HepG2 (cell line): ENCODE results near the gene CD58. TPM values are rescaled to one million over a fixed set of nuclear protein-coding genes. Genes with fewer than 3 reads are reported as not detected.
A peak's percentile ranks its signal among the peaks of the same experiment; 100 is the strongest.

Experiments used
- CBFB ChIP-seq: sonication (generic); formaldehyde crosslinking; IDR thresholded peaks from 2 replicates; pipeline ENCODE4 v1.4.0; 2020; ENCODE audit warnings: missing genetic modification reagents
- CC2D1A ChIP-seq: sonication (generic); formaldehyde crosslinking; IDR thresholded peaks from 2 replicates; pipeline ENCODE4 v1.8.1; 2023; ENCODE audit warnings: mild to moderate bottlenecking, missing genetic modification reagents
- CHCHD3 ChIP-seq: sonication (generic); formaldehyde crosslinking; IDR thresholded peaks from 2 replicates; pipeline ENCODE4 v1.8.0; 2022; ENCODE audit warnings: mild to moderate bottlenecking, missing genetic modification reagents, moderate library complexity
- CREB1 ChIP-seq, 2 experiments: fragments of 450-650 bp in 1 of 2; IDR thresholded peaks; 2 replicates each; pipeline ENCODE4 v1.6.1; 2016 to 2017; ENCODE audit warnings: control low read depth in 1 of 2, mild to moderate bottlenecking in 1 of 2, missing compliant biosample characterization in 1 of 2, missing genetic modification characterization in 1 of 2
- CSRNP1 ChIP-seq: sonication (generic); formaldehyde crosslinking; IDR thresholded peaks from 2 replicates; pipeline ENCODE4 v1.8.1; 2023; ENCODE audit warnings: mild to moderate bottlenecking, missing genetic modification reagents
- ESRRA ChIP-seq: sonication (generic); formaldehyde crosslinking; IDR thresholded peaks from 2 replicates; pipeline ENCODE4 v1.5.1; 2020; ENCODE audit warnings: mild to moderate bottlenecking, low read depth, missing genetic modification reagents
- GATAD1 ChIP-seq: IDR thresholded peaks from 2 replicates; pipeline ENCODE4 v1.6.1; 2016; ENCODE audit warnings: missing genetic modification reagents, missing compliant biosample characterization
- HHEX ChIP-seq: IDR thresholded peaks from 2 replicates; pipeline ENCODE4 v1.6.1; 2016; ENCODE audit warnings: control low read depth
- HMG20B ChIP-seq: conservative IDR thresholded peaks from 2 replicates; pipeline ENCODE4 v1.6.1; 2016; ENCODE audit warnings: missing genetic modification reagents, missing compliant biosample characterization
- HOMEZ ChIP-seq: IDR thresholded peaks from 2 replicates; pipeline ENCODE4 v1.6.1; 2016; ENCODE audit warnings: low read depth
- HOXA7 ChIP-seq: sonication (generic); formaldehyde crosslinking; IDR thresholded peaks from 2 replicates; pipeline ENCODE4 v1.8.1; 2022; ENCODE audit warnings: mild to moderate bottlenecking, missing genetic modification reagents, moderate library complexity
- NFE2L1 ChIP-seq: sonication (generic); formaldehyde crosslinking; IDR thresholded peaks from 2 replicates; pipeline ENCODE4 v1.4.0; 2020; ENCODE audit warnings: missing genetic modification reagents, mild to moderate bottlenecking, borderline replicate concordance
- RFX3 ChIP-seq: IDR thresholded peaks from 2 replicates; pipeline ENCODE4 v1.6.1; 2016; ENCODE audit warnings: missing biosample characterization, missing genetic modification reagents
- RFXANK ChIP-seq: IDR thresholded peaks from 2 replicates; pipeline ENCODE4 v1.6.1; 2016
- ZNF20 ChIP-seq: sonication (generic); formaldehyde crosslinking; IDR thresholded peaks from 2 replicates; pipeline ENCODE4 v1.4.0; 2020; ENCODE audit warnings: mild to moderate bottlenecking, moderate library complexity, missing genetic modification reagents
- ZNF276 ChIP-seq: sonication (generic); formaldehyde crosslinking; IDR thresholded peaks from 2 replicates; pipeline ENCODE4 v1.4.0; 2020; ENCODE audit warnings: mild to moderate bottlenecking, low read depth, missing genetic modification reagents
- ZNF430 ChIP-seq: sonication (generic); formaldehyde crosslinking; IDR thresholded peaks from 2 replicates; pipeline ENCODE4 v1.9.0; 2021; ENCODE audit warnings: mild to moderate bottlenecking, missing genetic modification reagents
- ZNF503 ChIP-seq: sonication (generic); formaldehyde crosslinking; IDR thresholded peaks from 2 replicates; pipeline ENCODE4 v1.4.0; 2020; ENCODE audit warnings: missing genetic modification reagents
- ZNF512 ChIP-seq: sonication (generic); formaldehyde crosslinking; IDR thresholded peaks from 2 replicates; pipeline ENCODE4 v1.4.0; 2020; ENCODE audit warnings: mild to moderate bottlenecking, missing genetic modification reagents
- ZNF513 ChIP-seq: sonication (generic); formaldehyde crosslinking; conservative IDR thresholded peaks from 2 replicates; pipeline ENCODE4 v1.5.0; 2020; ENCODE audit warnings: missing genetic modification reagents
- ZNF75D ChIP-seq: sonication (generic); formaldehyde crosslinking; IDR thresholded peaks from 2 replicates; pipeline ENCODE4 v1.8.1; 2023; ENCODE audit warnings: missing genetic modification reagents, mild to moderate bottlenecking, borderline replicate concordance
- polyA plus RNA-seq, 8 experiments: library from polyadenylated mRNA; depleted of rRNA in 3 of 8; stranded (reverse) in 7 of 8; unstranded in 1 of 8; fragments of >200 nt; fragmentation: Illumina TruSeq in 4 of 8; extraction: Trizol in 4 of 8; gene quantifications; 2 replicates each; pipeline versions ENCODE4 v1.2.1 to v1.2.3, GENCODE V29; 2011 to 2016; ENCODE audit warnings: low read depth in 4 of 8, missing spikeins in 1 of 8, mixed read lengths in 1 of 8; ENCODE audit not compliant: insufficient read depth in 1 of 8
- total RNA-seq, 5 experiments: library from RNA; depleted of rRNA; stranded (reverse); fragments of >200 nt; fragmentation: Illumina TruSeq; extraction: Trizol; gene quantifications; 2 replicates each; pipeline ENCODE4 v1.2.3, GENCODE V29; 2016; ENCODE audit warnings: low read depth in 1 of 5

Gene CD58
- total and polyA plus RNA-seq, 2 of the 13 experiments (the other 11 are each of a cell fraction or from before 2014, with no cell fraction given) = 9.4 to 13.5 TPM

- TF ChIP-seq ZNF513 (CRISPR knock-in tag) = no peak
- no peak for TF ChIP-seq CHCHD3 (CRISPR knock-in tag)
- TF ChIP-seq GATAD1 (CRISPR knock-in tag) = peak; percentile 59; the same call in 1 of the 2 replicates
- no peak for TF ChIP-seq ZNF20 (CRISPR knock-in tag)
- TF ChIP-seq ZNF276 = no peak
- TF ChIP-seq NFE2L1 (CRISPR knock-in tag) = no peak
- TF ChIP-seq HOXA7 (CRISPR knock-in tag) = no peak
- TF ChIP-seq CBFB (CRISPR knock-in tag) = no peak
- peak; percentile 41; the same call in 1 of the 2 replicates for TF ChIP-seq HMG20B (CRISPR knock-in tag)
- no peak for TF ChIP-seq ZNF75D (CRISPR knock-in tag)
- no peak for TF ChIP-seq ZNF512 (CRISPR knock-in tag)
- no peak for TF ChIP-seq CREB1 (IDR thresholded peaks at IDR 0.05)
- TF ChIP-seq CREB1 (CRISPR knock-in tag; IDR thresholded peaks at IDR 0.05) = peak; percentile 38
- no peak for TF ChIP-seq RFX3 (CRISPR knock-in tag)
- TF ChIP-seq ESRRA (CRISPR knock-in tag) = peak; percentile 87
- no peak for TF ChIP-seq ZNF430 (CRISPR knock-in tag)
- TF ChIP-seq RFXANK (CRISPR knock-in tag) = no peak
- peak; percentile 89 for TF ChIP-seq HOMEZ (CRISPR knock-in tag)
- no peak; the same call in 1 of the 2 replicates for TF ChIP-seq ZNF503
- TF ChIP-seq HHEX (CRISPR knock-in tag) = no peak
- no peak for TF ChIP-seq CC2D1A
- no peak for TF ChIP-seq CSRNP1 (CRISPR knock-in tag)
Observed at GRCh38 chr1:116489231-116489697, 81.6 kb downstream of the CD58 start (continued).
